Common myeloid progenitor, CD34-positive (primary cell): Measurements from ENCODE around the gene UGGT2.
"Not testable (repeated sequence)": the region's sequence is repeated elsewhere in the genome, so short reads cannot be mapped to it uniquely, and the experiment has no call there.

Experiments
- CTCF ChIA-PET: fragments of 350-600 bp; sonication (Branson Sonifier 250); formaldehyde crosslinking; loops from one replicate; lab custom pipeline; 2021; ENCODE audit warnings: antibody characterized with exemption; lab: Charles Lee
- POLR2A ChIA-PET: fragments of 350-600 bp; sonication (Branson Sonifier 250); formaldehyde crosslinking; loops from one replicate; lab custom pipeline; 2021; ENCODE audit warnings: antibody characterized with exemption; lab: Charles Lee
- DNase-seq, 3 donors: peaks; one replicate each; pipeline versions ENCODE4 v3.0.0 to v3.0.0-alpha.2; 2013
- H3K27ac ChIP-seq, 2 experiments: 1 replicate in 1 of 2; 2 replicates in 1 of 2; pipeline ENCODE4 v1.7.0; 2013; ENCODE audit warnings: inconsistent platforms in 2 of 2, low read length in 2 of 2, mild to moderate bottlenecking in 2 of 2, low read depth in 1 of 2, moderate library complexity in 1 of 2; ENCODE audit not compliant: severe bottlenecking in 2 of 2, insufficient read depth in 1 of 2, poor library complexity in 1 of 2
- H3K27me3 ChIP-seq, 5 experiments: replicated peaks in 2 of 5; 1 replicate in 3 of 5; 2 replicates in 2 of 5; pipeline versions ENCODE4 v1.6.1 to v1.7.0; 2013; ENCODE audit warnings: low read length in 4 of 5, mild to moderate bottlenecking in 2 of 5, moderate library complexity in 2 of 5, inconsistent platforms in 1 of 5; ENCODE audit not compliant: insufficient read depth in 5 of 5, control insufficient read depth in 4 of 5
- H3K36me3 ChIP-seq, 4 experiments: 1 replicate in 2 of 4; 2 replicates in 2 of 4; pipeline versions ENCODE4 v1.6.1 to v1.7.0; 2013; ENCODE audit warnings: low read length in 3 of 4, control low read depth in 1 of 4, mild to moderate bottlenecking in 1 of 4; ENCODE audit not compliant: control insufficient read depth in 4 of 4, insufficient read depth in 4 of 4
- H3K4me1 ChIP-seq, 4 experiments: 1 replicate in 3 of 4; 2 replicates in 1 of 4; pipeline versions ENCODE4 v1.6.1 to v1.7.1; 2013; ENCODE audit warnings: low read length in 3 of 4, mild to moderate bottlenecking in 3 of 4, control low read depth in 1 of 4, inconsistent platforms in 1 of 4, moderate library complexity in 1 of 4; ENCODE audit not compliant: control insufficient read depth in 4 of 4, insufficient read depth in 4 of 4; ENCODE audit errors: control extremely low read depth in 1 of 4
- H3K4me3 ChIP-seq, 7 experiments: 1 replicate in 4 of 7; 2 replicates in 3 of 7; pipeline versions ENCODE4 v1.5.1 to v1.7.0; 2013; ENCODE audit warnings: mild to moderate bottlenecking in 7 of 7, low read length in 6 of 7, moderate library complexity in 6 of 7, inconsistent platforms in 2 of 7, low read depth in 2 of 7, control low read depth in 1 of 7; ENCODE audit not compliant: insufficient read depth in 4 of 7, control insufficient read depth in 1 of 7; ENCODE audit errors: extremely low read depth in 1 of 7
- H3K9me3 ChIP-seq, 5 experiments: 1 replicate in 4 of 5; 2 replicates in 1 of 5; pipeline versions ENCODE4 v1.6.1 to v1.7.1; 2013; ENCODE audit warnings: low read length in 4 of 5, mild to moderate bottlenecking in 2 of 5, inconsistent platforms in 1 of 5, low read depth in 1 of 5, moderate library complexity in 1 of 5; ENCODE audit not compliant: control insufficient read depth in 4 of 5, insufficient read depth in 2 of 5; ENCODE audit errors: control extremely low read depth in 1 of 5
- WGBS: methylation state at CpG from one replicate; pipeline ENCODE4 v1.1.5; 2013; ENCODE audit not compliant: insufficient coverage; 5-methylcytosine and 5-hydroxymethylcytosine counted together

The UGGT2 gene

DNA sequence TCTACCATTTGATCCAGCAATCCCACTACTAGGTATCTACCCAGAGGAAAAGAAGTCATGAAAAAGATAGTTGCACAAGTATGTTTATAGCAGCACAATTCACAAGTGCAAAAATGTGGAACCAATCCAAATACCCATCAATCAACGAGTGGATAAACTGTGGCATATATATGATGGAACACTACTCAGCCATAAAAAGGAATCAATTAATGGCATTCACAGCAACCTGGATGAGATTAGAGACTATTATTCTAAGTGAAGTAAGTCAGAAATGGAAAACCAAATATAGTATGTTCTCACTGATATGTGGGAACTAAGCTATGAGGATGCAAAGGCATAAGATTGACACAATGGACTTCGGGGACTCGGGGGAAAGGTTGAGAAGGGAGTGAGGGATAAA lies 1.3 kb downstream of the UGGT2 start:
- CTCF ChIA-PET, result interaction anchor here (1.0 to 1.2 kb wide), 2 partner anchors 9 to 18 kb away, joined by 3 read pairs; no protein-coding TSS in a partner anchor
- H3K9me3 ChIP-seq, H3K36me3 ChIP-seq, H3K27ac ChIP-seq, H3K4me3 ChIP-seq, H3K27me3 ChIP-seq, DNase-seq, POLR2A ChIA-PET: not testable (repeated sequence)
- peaks cover 0 to 13% (median 4%) of the 10 kb centered on the region in 4 experiments for H3K4me1 ChIP-seq
- no CpG with 5 or more reads among the region's 3 CpGs for WGBS

DNA sequence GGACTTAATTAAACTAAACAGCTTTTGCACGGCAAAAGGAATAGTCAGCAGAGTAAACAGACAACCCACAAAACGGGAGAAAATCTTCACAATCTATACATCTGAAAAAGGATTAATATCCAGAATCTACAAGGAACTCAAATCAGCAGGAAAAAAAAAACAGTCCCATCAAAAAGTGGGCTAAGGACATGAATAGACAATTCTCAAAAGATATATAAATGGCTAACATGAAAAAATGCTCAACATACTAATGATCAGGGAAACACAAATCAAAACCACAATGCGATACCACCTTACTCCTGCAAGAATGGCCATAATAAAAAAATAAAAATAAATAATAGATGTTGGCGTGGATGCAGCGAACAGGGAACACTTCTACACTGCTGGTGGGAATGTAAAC lies 1.7 kb downstream of the UGGT2 start:
- H3K27ac ChIP-seq, H3K27me3 ChIP-seq, DNase-seq, CTCF ChIA-PET, POLR2A ChIA-PET, H3K4me3 ChIP-seq, H3K9me3 ChIP-seq, H3K36me3 ChIP-seq: not testable (repeated sequence)
- H3K4me1 ChIP-seq, result peaks cover 0 to 13% (median 4%) of the 10 kb centered on the region in 4 experiments
- WGBS, result no CpG with 5 or more reads among the region's 5 CpGs

DNA sequence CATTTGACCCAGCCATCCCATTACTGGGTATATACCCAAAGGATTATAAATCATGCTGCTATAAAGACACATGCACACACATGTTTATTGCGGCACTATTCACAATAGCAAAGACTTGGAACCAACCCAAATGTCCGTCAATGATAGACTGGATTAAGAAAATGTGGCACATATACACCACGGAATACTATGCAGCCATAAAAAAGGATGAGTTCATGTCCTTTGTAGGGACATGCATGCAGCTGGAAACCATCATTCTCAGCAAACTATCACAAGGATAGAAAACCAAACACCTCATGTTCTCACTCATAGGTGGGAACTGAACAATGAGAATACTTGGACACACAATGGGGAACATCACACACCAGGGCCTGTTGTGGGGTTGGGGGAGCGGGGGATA lies 2.2 kb downstream of the UGGT2 start:
- POLR2A ChIA-PET, result not testable (repeated sequence)

DNA sequence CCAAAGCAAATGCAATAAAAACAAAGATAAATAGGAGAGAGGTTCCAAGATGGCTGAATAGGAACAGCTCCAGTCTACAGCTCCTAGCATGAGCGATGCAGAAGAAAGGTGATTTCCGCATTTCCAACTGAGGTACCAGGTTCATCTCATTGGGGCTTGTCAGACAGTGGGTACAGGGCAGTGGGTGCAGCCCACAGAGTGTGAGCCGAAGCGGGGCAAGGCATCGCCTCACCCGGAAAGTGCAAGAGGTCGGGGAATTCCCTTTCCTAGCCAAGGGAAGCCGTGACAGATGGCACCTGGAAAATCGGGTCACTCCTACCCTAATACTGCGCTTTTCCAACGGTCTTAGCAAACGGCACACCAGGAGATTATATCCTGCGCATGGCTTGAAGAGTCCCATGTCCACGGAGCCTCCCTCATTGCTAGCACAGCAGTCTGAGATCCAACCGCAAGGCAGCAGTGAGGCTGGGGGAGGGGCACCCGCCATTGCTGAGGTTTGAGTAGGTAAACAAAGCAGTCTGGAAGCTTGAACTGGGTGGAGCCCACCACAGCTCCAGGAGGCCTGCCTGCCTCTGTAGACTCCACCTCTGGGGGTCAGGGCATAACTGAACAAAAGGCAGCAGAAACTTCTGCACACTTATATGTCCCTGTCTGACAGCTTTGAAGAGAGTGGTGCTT lies 6.6 kb downstream of the UGGT2 start:
- H3K36me3 ChIP-seq, DNase-seq, H3K4me3 ChIP-seq, H3K4me1 ChIP-seq, H3K27me3 ChIP-seq, POLR2A ChIA-PET, CTCF ChIA-PET, H3K9me3 ChIP-seq, H3K27ac ChIP-seq: not testable (repeated sequence)
- 97% methylated on average over 11 of the region's 16 CpGs for WGBS

More for the DNA sequence above, 2.2 kb downstream of the UGGT2 start:
- H3K4me3 ChIP-seq, H3K27ac ChIP-seq, H3K9me3 ChIP-seq, H3K36me3 ChIP-seq, CTCF ChIA-PET, H3K27me3 ChIP-seq, DNase-seq: not testable (repeated sequence)
- peaks cover 0 to 13% (median 4%) of the 10 kb centered on the region in 4 experiments for H3K4me1 ChIP-seq
- WGBS, result no CpG with 5 or more reads among the region's 4 CpGs

DNA sequence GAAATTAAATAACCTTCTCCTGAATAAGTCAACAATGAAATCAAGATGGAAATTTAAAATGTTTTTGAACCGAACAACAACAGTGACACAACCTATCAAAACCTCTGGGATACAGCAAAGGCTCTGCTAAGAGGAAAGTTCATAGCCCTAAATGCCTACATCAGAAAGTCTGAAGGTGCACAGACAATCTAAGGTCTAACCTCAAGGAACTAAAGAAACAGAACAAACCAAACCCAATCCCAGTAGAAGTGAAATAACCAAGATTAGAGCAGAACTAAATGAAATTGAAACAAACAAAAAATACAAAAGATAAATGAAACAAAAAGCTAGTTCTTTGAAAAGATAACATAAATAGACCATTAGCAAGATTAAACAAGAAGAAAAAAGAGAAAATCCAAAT lies 9.0 kb downstream of the UGGT2 start:
- Histone ChIP-seq H3K27me3 (no peaks in the 10 kb centered on the region), H3K27ac (no peak overlapping the region), H3K9me3 (peaks cover 3 to 7% (median 4%) of the 10 kb centered on the region in 5 experiments), H3K4me1 (no peaks in the 10 kb centered on the region), H3K4me3 (no peak overlapping the region), H3K36me3 (peaks cover 0 to 6% (median under 1%) of the 10 kb centered on the region in 4 experiments)
- DNase-seq, result no peak
- POLR2A ChIA-PET, result no interaction called here
- 100% methylated on average over 1 of the region's 1 CpG for WGBS
- CTCF ChIA-PET, result no interaction called here

DNA sequence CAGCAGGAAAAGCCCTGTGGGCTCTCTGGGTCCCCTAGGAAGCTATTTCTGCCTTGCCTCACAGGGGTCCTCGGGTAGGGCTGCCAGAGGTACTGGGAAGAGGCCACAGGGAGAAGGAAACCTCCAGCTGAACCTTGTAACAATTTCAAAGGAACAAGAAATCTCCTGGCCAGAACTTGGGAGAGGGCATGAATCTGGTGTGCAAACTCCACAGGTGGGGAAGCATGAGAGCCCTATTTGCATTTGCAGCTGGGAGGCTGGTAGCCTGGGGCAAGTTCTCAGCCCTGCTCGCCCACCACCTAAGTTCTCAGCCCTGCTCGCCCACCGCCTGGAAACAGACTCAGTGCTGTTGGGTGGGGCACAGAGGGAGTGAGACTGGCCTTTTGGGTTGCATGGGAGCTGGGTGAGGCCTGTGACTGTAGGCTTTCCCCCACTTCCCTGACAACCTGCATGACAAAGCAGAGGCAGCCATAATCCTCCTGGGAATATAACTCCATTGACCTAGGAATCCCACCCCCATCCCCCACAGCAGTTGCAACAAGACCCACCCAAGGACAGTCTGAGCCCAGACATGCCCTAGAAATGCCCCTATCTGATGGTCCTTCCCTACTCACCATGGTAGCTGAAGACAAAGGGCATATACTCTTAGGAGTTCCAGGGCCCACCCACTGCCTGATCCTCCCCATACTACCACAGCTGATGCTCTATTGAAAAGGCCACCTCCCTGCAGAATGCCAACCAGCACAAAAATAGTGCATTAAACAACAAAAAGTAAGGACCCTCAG lies 11.7 kb downstream of the UGGT2 start:
- DNase-seq, result no peak
- 97% methylated on average over 4 of the region's 4 CpGs for WGBS
- no peak overlapping the region for H3K4me3 ChIP-seq
- ChIA-PET CTCF (interaction anchor here (1.9 to 2.0 kb wide), 2 partner anchors 7 to 21 kb away, joined by 4 to 5 read pairs; no protein-coding TSS in a partner anchor), POLR2A (no interaction called here)
- no peaks in the 10 kb centered on the region for H3K4me1 ChIP-seq
- H3K36me3 ChIP-seq, result peaks cover 0 to 6% (median 3%) of the 10 kb centered on the region in 4 experiments
- H3K27ac ChIP-seq, result no peak overlapping the region
- no peaks in the 10 kb centered on the region for H3K27me3 ChIP-seq
- H3K9me3 ChIP-seq, result peaks cover 2 to 4% (median 3%) of the 10 kb centered on the region in 5 experiments

DNA sequence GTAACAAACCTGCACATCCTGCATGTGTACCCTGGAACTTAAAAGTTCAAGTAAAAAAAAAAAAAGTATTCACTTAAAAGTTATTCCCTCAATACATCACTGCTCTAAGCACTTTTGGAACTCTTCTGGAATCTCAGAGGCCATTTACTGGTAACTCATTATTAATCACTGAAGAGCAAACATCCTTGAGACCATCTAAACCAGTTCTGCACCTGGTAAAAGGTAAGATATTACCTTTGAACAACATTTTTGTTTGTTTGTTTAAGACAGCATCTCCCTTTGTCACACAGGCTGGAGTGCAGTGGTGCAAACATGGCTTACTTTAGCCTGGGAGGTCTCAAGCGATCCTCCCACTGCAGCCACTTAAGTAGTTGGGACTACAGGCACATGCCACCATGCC lies 16.7 kb downstream of the UGGT2 start:
- no peak overlapping the region for H3K4me3 ChIP-seq
- peaks cover 0 to 12% (median 8%) of the 10 kb centered on the region in 5 experiments for H3K9me3 ChIP-seq
- CTCF ChIA-PET, result no interaction called here
- peaks cover 0 to 10% (median 3%) of the 10 kb centered on the region in 4 experiments for H3K36me3 ChIP-seq
- 89% methylated on average over 1 of the region's 1 CpG for WGBS
- POLR2A ChIA-PET, result no interaction called here
- no peak for DNase-seq
- H3K27ac ChIP-seq, result no peak overlapping the region
- no peaks in the 10 kb centered on the region for H3K27me3 ChIP-seq
- H3K4me1 ChIP-seq, result no peaks in the 10 kb centered on the region
